ENCODE measurements around the gene DDX25.

- TF ChIP-seq, protein P1, sequence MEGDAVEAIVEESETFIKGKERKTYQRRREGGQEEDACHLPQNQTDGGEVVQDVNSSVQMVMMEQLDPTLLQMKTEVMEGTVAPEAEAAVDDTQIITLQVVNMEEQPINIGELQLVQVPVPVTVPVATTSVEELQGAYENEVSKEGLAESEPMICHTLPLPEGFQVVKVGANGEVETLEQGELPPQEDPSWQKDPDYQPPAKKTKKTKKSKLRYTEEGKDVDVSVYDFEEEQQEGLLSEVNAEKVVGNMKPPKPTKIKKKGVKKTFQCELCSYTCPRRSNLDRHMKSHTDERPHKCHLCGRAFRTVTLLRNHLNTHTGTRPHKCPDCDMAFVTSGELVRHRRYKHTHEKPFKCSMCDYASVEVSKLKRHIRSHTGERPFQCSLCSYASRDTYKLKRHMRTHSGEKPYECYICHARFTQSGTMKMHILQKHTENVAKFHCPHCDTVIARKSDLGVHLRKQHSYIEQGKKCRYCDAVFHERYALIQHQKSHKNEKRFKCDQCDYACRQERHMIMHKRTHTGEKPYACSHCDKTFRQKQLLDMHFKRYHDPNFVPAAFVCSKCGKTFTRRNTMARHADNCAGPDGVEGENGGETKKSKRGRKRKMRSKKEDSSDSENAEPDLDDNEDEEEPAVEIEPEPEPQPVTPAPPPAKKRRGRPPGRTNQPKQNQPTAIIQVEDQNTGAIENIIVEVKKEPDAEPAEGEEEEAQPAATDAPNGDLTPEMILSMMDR (IDR thresholded peaks at IDR 0.05), result no peak
- TF ChIP-seq POLR2A (IDR thresholded peaks at IDR 0.05), result no peak
Observed at GRCh38 chr11:125869521-125869920, 34.8 kb upstream of the DDX25 start.

Data from vagina (tissue), 2 donors.